ELR (cell line): Measurements from ENCODE around the gene LYZL1.
A peak's percentile ranks its signal among the peaks of the same experiment; 100 is the strongest.
"Not testable (repeated sequence)": the region's sequence is repeated elsewhere in the genome, so short reads cannot be mapped to it uniquely, and the experiment has no call there.

Source experiments
- DNase-seq: peaks from one replicate; pipeline ENCODE4 v3.0.0-alpha.2; 2015; ENCODE audit warnings: low read depth

Gene LYZL1

GRCh38 chr10:29308142-29308541, 19.3 kb downstream of the LYZL1 start:
- DNase-seq: not testable (repeated sequence)

DNA sequence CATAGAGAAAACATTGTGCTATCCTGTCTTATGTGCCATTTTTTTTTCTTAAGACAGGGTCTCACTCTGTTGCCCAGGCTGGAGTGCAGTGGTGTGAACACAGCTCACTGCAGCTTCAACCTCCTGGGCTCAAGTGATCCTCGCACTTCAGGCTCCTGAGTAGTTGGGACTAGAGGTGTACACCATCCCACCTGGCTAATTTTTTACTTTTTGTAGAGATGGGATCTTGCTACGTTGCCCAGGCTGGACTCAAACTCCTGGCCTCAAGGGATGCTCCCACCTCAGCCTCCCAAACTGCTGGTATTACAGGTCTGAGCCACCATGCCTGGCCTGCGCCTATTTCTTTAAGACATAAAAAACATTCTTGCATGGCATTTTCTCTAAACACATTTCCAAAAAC, 20.6 kb downstream of the LYZL1 start:
- no peak for DNase-seq

- peak; percentile 46 for DNase-seq
Measured at GRCh38 chr10:29310463-29310862, 21.6 kb downstream of the LYZL1 start.

GRCh38 chr10:29313071-29313470, 24.2 kb downstream of the LYZL1 start:
- no peak for DNase-seq

- DNase-seq: no peak
Measured at GRCh38 chr10:29314726-29315125, 25.9 kb downstream of the LYZL1 start.

GRCh38 chr10:29315814-29316213, 26.9 kb downstream of the LYZL1 start:
- no peak for DNase-seq

DNA sequence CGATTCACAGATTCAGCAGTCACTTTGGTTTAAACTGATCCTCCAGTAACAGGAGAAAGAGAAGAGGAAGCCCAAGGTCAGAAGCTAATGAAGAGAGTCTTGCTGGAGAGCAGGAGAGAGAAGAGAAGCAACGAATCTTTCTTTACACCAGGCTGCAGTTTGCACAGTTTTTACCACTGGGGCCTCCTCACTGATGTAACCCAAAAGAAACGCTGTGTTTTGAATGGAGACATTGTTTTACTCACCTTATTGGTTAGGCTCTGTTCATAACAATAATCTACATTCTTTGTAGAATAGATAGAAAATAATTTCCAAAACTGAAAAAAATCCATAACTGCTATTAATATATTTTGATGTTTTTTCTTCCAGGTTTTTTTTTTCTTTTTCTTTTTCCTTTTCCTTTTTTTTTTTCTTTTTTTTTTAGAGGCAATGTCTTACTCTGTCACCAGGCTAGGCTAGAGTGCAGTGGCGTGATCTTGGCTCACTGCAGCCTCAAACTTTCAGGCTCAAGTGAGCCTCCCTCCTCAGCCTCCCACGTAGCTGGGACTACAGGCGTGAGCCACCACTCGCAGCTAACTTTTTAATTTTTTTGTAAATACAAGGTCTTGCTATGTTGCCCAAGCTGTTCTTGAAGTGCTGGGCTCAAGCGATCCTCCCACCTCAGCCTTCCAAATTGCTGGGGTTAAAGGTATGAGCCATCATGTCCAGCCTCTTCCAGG, 27.6 kb downstream of the LYZL1 start:
- no peak for DNase-seq

DNA sequence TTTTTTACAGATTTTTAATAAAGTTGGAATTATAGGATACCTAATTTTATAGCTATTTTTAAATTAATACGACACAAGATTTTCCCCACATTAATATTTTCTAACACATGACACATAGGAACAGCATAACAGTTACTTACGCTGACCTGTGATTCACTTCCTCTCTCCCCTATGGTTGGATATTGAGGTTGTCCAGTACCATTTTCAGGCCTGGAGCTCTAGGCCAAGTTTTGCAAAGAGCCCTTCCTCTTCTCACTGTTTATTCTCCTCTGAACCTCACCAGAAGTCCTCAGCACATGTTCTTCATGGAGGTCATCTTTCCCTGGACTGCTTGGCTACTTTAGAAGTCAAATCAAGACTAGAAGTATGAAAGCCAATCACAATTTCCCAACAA, 28.2 kb downstream of the LYZL1 start:
- peak; percentile 64 for DNase-seq

- DNase-seq: no peak
Measured at GRCh38 chr10:29317423-29318021, 28.7 kb downstream of the LYZL1 start.

DNA sequence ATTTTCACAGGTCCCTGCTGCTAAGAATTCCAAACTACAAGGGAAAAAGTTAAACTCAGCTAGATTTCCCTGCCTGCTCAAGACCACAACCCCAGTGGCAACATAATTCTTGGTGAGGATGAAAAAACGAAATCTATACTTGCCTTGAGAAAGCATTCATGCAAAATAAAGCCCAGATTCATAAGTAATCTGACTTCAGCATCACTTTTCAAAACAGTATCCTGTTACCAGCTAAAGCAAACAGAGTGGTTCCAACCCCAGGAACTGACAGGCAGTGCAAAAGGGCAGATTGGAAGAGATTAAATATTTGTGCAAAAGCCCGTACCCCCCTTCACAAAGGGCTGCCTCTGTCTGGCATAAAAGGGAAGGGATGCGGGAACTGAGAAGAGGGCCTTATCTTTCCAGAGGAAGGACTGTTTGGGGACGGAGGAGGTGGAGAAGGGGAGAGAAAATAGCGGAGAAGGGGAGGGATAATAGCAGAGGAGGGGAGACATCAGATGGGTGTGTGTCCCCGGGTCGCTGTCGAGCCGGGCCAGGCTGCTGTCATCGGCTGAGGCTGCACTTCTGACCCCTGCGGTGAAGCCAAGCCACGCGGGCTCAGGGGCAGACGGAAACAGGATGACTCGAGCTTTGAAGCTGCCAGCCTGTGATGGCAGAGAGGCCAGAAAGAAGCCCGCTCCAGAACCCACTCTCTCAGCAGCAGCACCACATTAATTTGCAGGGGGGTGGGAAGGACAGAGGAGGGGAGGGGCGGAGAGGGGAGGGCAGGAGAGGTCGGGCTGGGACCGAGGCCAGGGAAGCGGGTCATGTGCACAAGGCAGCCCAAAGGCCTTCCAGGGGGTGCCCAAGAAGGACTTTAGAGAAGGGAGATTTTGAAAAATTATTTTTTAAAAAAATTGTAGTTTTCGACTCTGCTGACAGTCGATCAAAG, 29.5 kb downstream of the LYZL1 start:
- peak; percentile 51 for DNase-seq

DNA sequence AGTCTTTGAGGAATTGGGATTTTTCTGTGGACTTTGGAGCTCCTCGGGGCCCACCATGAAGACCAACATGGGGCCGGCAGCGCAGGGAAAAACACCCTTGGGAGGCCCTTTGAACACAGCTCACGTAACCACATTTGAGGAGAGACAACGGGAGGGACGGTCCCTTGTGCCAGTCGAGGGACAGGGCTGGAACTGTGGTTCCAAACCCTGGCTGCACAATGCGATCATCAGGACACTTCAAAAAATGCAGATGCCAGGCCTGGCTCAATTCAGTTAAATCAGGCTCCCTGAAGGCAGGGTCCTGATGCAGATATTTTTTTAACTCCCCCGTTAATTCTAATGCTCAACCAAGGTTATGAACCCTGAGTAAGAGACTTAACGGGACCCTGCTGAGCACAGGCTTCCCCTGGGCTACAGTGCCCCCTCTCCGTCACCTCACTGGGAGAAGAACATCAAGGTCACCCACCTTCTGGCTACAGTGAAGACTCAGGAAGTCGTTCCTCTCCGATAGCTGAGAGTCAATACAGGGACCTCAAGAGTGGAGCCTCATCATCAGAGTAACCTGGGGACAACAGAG, 30.4 kb downstream of the LYZL1 start:
- no peak for DNase-seq

DNA sequence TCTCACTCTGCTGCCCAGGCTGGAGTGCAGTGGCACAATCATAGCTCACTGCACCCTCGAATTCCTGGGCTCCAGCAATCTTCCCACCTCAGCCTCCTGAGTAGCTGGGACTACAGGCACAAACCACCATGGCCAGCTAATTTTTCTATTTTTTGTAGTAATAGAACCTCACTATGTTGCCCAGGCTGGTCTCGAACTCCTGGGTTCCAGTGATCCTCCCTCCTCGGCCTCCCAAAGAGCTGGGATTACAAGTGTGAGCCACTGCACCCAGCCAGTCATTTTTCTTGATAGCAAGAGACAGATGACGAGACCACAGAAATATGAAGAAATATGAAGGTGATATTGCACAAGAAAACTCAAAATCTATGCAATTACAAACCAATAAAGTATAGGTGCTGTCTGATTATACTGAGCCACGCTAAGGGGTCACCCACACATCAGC, 31.8 kb downstream of the LYZL1 start:
- DNase-seq: not testable (repeated sequence)

DNA sequence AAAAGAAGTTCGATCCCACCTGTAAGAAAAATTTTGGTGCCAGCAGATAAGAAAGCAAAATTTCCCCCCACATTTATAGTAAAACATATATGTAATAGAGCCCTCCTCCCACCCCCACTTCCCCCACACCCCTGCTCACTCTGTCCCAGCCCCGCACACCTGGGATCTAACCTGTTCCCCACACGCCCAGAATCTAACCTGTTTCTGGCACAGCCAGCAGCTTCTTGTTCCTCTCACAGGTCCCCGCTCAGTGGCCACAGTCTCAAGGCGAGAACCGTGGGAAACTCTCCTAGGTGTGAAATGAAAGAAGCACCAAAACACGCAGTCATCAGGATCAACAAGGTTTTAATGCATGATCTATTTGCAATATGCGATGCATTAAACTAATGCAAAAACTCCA, 32.8 kb downstream of the LYZL1 start:
- DNase-seq: no peak

DNA sequence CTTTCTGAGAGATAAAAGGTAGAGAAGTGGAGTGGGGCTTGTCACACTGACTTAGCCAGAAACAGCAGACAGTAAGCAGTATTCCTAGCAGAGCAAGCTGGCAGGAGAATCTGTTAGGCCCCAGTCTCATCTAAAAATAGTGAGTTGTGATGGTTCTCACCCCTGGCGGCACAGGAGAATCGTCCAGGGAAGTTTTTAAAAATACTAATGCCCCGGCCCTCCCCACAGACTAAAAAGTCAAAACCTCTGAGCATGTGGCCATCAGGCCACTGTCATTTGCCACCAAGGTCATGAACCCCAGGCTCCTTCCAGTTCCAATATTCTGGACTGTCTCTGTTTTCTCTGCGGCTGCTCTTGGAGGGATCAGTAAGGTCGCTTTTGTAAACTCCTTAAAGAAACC, 34.0 kb downstream of the LYZL1 start:
- no peak for DNase-seq

DNA sequence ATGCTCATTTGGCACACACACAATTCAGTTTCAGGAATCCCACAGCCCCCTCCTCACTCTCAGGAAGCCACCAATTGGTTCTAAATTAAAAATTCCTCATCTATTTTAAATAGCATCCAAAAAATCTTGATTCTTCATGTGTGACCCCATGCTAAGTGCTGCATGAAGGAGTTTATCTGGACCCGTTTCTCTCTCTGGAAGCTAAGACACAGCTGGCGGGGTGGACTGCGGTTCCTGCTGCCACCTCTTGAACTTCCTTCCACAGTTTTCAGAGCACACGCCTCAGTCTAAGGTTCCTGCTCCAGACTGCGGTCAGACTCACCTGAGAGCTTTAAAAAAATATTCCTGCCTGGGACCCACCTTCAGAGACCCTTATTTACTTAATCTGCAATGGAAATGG, 34.5 kb downstream of the LYZL1 start:
- no peak for DNase-seq

- DNase-seq: peak; percentile 28
Measured at GRCh38 chr10:29324220-29324841, 35.5 kb downstream of the LYZL1 start.

GRCh38 chr10:29326299-29326698, 37.4 kb downstream of the LYZL1 start:
- no peak for DNase-seq

- no peak for DNase-seq
Measured at GRCh38 chr10:29326886-29327745, 38.2 kb downstream of the LYZL1 start.

DNA sequence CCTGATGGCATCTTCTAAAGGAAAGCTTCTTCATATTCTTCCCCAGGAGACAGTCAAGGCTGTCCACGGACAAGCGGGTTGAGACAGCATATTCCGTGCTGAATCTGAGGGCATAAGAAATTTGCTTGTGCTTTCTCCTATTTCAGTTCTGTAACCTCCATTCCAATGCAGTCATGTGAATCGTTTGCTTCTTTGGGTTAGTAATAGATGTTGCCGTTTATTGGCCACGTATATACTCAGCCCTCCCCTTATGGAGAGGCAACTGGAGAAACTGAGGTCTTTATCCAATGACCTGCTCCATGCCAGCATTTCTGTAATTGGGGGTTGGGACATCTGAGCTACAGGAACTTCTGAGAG, 38.9 kb downstream of the LYZL1 start:
- DNase-seq: no peak

GRCh38 chr10:29328983-29329382, 40.1 kb downstream of the LYZL1 start:
- DNase-seq: peak; percentile 25

DNA sequence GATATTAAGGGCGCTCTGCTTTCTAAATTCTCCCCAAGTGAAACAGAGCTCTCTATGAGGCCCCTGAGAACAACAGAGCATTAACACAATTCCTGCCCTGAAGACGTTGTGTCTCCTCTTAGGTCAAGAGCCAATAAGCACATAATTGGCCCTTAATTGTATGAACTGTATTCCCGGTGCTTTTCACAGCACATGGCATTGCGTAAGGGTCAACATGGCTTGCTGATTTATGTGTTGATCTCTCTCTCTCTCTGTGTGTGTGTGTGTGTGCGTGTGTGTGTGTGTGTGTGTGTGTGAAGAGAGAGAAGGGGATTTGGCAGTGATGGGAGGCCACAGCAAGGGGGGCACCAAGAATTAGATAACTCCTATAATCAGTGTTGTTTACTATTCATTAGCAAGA, 40.5 kb downstream of the LYZL1 start:
- DNase-seq: no peak
